GM19328 (cell line): ENCODE measurements around the gene AFF3.

Experiments
- ATAC-seq: cut with Tn5 transposase; IDR thresholded peaks from one replicate; pipeline ENCODE4 v1.9.1; 2021; ENCODE audit warnings: mild to moderate bottlenecking, moderate library complexity; ENCODE audit not compliant: unreplicated experiment

AFF3 gene

DNA sequence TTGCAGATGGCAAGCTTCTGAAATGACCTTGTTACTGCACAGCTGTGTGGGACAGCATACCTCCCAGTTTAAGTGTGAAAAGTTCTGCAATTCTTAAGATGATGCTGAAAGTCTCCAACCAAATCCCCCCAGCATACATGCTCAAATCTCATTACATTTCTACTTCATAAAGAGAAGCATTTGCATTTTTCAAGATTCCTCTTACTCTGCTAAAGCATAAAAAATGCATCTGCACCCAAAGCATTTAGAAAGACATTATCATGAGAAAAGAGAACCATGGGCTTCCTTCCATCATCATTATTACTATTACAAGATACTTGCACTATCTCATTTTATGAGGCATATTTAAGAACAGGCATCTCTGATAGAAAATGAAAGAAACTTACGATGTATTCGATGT lies 415.7 kb downstream of the AFF3 start:
- ATAC-seq, result no peak

DNA sequence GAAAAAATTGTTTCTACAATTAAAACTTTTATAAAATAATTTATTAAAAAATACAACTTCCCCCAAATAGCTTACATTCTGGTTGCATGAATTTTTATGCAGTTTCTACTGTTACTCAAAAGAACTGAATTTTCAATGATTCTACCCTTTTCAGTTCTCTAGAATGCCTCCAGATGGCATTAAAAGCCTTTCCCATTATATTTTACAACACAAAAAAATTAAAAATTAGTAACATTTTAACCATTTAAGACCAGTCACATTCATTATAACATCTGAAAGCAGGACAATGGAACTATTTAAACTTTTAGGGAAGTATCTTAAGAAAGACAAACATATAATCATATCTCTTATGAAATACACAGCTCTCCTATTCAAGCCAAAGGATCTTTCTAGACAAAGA lies 416.6 kb downstream of the AFF3 start:
- no peak for ATAC-seq

DNA sequence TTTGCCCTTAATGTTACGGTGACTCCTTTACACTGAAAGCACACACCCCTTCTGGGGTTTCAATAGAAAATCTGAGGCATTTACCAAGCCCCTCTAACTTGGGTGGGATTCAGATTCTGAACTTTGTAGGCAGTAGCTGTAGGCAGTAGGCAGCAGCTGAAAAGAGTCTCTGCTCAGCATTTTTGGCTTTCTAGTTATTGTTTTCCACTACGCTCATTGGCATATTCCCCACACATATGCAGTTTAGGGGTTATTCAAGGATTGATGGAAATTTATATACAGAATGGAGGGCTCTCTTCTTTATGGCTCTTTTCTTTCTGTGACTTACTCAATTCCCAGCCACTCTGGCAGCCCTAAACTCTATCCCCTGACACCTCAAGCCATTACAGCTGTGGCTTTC lies 419.9 kb downstream of the AFF3 start:
- ATAC-seq, result no peak

DNA sequence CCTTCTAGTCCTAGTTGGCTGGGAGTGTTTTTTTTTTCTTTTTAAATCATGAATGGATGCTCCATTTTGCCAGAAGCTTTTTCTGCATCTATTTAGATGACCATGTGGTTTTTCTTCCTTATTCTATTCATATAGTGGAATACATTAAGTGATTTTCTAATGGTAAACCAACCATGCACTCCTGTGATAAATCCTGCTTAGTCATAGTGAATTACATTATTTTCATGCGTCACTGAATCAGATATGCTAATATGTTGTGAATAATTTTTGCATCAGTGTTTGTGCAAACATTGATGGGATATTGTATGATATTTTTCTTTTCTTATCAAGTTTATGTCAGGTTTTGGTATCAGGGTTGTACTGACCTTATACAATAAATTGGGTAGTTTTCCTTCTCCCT lies 423.3 kb downstream of the AFF3 start:
- ATAC-seq, result no peak

DNA sequence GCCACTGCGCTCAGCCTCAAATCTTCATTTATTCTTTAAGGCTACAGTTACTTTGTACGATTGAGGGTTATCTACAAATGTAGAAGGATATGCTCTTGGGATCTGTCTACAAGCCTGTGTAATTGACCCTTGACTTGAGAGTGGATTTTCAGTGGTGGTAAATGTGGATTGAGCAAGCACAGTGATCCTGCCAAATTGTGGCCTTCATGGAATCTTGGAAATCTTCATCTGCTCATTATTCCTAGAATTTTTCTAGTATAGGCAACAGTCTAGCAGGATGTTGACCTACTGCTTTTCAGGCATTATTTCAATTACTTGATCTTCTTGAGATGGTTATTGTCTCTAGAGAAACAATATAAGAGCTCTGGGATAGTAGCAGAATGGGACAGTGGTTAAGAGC lies 426.4 kb downstream of the AFF3 start:
- ATAC-seq, result no peak

DNA sequence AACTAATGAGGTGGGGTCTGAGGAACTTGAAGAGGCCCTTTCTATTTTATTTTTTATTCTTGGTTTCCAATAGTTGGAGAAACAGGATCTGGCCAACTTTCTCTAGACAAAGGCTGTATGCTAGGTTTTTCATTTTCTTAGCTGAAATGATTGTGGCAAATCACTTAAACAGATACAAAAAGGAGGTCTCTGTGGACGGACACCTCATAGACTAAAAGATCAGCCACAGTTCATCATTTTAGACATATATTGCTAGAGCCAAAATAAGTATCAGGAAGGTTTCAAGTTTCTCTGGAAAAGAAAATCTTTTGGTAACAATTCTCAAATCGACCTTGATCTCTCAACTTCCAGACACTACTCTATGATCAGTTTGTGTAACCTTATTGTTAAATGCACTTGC lies 428.0 kb downstream of the AFF3 start:
- ATAC-seq, result no peak

DNA sequence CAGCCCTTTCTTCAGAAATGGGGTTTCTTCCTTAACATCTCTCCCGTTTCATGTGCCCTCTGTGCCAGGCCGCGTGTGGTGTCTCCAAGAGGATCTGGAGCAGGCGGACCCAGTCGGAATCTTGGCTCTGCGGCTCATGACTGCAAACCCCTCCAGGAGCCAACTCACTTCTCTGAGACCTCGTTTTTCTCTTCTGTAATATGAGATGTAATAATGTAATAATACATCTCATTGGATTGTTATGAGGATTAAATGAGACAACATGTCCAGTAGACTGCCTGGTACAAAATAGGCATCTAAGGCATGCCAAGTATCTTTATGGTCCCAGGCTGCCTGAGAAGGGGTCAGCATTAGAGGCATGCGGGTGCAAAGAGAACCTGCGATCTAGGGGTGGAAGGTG lies 431.2 kb downstream of the AFF3 start:
- ATAC-seq, result no peak

DNA sequence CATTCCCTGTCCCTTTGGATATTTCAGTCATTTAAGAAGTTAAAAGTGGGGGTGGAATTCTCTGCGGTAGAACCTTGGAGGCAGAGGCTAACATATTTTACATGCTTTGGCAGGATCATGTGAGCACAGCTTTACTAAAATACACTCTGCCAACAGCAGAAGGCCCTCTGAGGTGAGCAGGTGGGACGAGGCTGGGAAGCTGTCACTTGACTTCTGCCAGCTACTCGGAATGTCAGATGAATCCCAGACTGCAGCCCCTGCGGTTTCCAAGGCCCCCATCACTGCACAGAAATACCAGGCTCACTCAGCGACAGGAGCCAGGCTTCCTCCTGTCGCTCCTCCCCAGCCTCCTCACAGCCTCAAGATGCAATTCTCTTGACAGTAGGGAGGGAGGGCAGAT lies 431.7 kb downstream of the AFF3 start:
- no peak for ATAC-seq

DNA sequence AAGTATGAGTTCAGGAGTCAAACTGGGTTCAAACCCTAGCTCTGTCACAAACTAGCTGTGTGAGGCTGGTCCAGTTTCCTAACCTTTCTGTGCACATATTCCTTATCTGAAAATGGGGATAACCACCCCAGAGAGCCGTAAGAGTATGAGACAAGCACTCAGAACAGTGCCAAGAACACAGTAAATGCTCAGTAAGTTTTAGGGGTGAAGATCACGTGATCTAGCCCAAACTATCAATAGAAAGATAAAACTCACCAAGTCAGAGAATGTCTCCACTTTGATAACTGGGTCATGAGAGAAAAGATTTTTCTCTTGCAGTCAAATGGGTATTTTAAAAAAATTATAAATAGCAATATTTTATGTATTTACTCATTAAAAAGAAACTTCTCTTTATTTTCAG lies 433.2 kb downstream of the AFF3 start:
- ATAC-seq, result no peak

DNA sequence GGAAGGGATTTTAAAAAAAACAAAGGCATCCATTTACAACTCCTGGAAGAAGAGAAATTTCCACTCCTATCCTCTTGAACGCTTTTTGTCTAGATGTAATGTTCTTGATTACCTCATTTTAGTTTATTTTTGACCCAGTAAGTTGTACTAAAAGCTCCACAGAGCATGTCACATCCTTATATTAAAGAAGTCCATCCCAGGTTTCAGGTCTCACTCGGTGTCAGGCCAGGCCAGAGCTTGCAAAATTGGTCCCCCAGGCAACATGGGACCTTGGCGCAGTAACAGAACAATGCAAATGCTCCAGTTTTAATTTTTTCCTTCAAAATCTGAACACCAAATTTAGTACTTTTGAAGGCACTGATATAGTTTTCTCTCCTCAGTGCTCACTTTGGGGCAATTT lies 434.2 kb downstream of the AFF3 start:
- no peak for ATAC-seq

DNA sequence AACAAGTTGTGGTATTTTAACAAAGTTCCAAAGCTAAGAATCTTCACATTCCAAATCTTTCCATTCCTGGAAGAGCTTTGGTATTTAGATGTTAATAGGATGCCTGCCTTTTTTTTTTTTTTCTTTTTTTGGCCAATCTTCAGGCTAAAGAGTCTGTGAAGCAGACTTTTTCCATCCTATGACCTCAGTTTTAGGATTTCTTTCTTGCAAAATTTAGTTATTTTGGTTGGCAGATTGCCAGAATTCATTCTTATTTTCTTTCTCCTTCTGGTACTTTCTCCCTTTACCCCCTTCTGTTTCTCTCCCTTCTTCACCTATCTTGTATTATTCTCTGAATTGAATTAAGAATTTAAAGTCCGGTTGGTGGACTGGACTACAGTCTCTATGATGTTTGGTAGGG lies 434.8 kb downstream of the AFF3 start:
- ATAC-seq, result no peak

DNA sequence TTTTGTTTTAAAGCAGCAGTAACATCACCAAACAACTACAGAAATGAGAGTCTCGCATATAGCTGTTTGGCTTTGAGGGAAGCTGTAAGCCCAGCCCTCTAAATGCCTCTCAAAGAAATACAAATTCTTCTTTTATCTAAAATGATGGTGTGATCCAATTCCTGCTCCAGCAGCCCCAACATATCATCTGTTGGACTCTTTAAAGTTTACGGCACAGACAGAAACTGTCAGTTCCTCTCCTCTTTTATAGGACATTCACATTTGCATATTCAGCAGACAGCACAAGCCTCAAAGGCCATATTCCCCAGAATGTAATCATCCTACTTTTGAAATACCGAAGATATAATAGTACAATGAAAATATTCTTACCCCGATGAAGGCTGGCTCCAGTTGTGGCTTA lies 435.7 kb downstream of the AFF3 start:
- ATAC-seq, result no peak

DNA sequence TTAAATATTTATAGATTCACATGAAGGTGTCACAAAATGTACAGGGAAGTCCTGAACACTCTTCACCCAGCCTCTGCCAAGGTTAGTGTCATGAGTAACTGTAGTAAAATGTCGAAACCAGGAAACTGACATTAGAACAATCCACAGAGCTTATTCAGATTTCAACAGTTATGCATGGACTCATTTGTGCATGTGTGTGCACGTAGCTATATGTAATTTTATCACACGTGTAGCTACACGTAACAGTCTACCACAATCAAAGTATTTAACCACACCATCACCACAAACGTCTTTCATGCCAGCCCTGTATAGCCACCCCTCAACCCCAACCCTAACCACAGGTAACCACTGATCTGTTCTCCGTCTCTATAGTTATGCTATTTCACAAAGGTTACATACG lies 440.9 kb downstream of the AFF3 start:
- no peak for ATAC-seq

DNA sequence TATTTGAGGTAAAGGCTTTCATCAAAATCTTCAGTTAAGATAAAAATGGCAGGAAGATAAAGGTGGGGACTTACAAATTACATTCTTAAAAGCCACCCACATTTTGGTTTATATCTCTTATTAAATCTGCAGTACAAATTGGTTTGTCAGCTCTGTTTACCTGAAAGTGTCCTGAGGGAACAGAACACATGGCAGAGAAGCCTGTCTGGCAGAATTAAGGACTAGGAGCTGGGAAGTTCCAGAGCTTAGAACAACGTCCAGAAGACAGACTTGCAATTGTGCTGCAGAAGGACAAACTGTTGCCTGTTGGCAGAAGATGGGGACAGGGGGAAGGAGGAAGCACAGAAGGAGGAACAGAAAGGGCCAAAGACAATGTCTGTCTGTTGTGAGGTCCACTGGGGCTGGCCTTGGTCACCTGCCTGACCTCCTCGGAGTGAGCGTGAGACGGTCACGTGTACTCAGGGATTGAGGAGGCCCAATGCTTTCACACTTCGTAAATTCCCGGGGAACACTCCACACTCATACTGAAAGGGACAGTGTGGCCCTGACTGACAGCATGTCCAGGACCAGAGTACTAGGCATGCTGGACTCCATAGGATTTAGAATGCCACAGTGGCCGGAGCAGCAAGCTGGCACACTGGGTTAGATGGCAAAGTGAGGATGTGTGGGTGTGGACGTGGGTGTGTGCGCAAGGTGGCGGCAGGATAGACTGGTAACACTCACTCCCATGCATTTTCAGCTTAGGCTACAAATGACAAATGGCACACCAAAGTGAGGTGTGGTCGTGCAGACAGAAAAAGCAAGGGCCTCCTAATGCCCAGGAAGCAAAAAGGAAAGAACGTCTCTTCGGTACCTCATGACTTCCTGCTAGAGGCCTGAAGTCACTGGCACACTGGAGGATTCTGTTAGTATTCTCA lies 441.6 kb downstream of the AFF3 start:
- ATAC-seq, result no peak

DNA sequence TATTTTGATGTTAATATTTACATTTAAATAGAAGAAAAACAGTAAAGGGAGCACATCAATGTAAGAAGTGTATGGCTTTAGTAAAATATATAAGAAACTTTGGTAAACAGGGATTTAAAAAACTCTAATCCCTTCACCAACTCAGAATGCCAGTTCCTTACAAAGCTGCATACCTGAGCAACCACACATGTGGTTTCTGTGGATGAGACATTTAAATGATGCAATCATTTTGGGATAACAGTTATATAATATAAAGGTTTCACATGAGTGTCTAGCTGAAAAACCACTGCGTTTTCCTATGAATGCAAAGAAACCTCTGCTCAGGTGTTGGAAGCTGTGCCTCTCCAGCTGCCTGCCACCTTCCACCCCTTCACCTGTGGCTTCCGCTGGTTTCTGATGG lies 443.5 kb downstream of the AFF3 start:
- ATAC-seq, result no peak

DNA sequence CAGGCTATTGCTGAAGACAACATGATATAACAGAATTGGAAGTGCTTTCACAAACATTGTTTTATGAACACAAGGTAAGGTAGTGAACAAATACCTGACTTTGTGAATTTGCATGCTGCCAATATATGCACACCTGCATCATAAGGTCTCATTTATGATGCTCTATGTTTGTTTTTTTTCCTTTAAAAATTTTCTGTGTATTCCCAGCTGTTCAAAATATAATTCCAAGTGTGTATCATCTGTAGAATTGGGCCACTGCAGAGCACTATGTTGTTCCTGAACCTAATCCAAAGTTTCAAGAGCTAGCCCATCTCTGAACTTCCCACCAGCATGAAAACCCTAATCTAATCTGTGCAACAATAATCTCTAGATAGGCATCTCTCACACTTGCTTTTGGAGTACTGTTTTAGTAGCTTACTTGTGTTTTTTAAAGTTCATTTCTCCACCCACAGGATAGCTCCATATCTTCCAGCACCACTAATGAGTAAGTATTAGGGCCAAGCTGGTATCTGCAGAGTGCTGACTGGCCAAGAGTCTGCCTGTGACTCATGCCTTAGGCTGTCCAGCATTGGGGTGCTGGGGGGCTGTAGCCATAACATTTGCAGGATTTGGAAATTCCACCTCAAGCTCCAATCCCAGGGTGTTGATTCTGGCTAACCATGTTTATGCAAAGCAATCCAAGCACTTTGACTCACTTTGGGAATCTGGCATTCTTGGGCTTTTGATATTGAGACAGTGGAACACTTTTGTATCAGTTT lies 444.4 kb downstream of the AFF3 start:
- ATAC-seq, result no peak

DNA sequence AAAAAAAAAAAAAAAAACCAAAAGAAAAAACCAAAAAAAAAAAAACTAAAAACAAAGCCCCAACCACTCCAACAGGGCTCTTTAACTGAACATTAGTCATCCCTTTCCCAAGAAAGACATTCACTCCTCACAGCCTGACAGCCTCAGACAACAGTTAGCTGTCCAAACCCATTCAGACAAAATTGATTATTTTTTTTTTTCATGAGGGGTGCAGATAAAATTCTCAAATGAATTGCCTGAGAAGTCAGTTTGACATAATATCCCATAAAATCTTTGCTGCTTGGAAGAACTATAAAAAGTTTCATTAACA lies 446.5 kb downstream of the AFF3 start:
- ATAC-seq, result no peak

DNA sequence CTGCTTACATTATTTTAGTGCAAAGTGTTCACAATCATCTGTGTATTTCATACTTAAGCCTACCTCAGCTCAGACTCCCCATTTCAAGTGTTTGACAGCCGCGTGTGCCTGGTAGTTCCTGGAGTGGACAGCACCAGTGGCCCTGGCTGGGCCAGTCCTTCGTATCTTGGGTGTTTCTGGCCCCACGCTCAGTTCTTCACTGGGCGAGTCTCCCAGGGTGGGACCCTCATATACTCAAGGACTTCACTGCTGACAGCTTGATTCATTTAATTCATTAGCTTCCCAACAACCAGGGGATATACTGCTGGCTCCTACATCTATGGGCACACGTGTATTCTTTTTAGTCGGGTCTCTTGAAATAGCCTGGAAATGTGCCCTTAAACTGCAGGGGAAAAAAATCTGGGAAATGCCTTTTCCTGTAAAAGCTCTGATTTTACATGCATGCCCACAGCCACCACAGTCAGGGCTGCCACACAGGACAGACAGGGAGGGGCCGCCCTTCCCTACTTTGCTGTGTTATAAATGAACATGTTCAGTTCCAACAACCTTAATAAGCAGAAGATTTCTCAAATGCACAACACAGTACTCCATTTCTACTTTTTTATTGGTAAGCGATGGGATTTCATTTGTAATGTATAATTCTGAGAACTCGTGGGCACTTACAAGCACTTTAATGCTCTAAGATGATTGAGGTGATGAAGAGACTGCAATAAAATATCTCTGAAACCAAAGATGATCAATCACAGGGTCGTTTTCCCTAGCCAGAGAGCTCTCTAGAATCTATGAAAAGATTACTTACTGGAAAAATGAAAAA lies 447.1 kb downstream of the AFF3 start:
- no peak for ATAC-seq

DNA sequence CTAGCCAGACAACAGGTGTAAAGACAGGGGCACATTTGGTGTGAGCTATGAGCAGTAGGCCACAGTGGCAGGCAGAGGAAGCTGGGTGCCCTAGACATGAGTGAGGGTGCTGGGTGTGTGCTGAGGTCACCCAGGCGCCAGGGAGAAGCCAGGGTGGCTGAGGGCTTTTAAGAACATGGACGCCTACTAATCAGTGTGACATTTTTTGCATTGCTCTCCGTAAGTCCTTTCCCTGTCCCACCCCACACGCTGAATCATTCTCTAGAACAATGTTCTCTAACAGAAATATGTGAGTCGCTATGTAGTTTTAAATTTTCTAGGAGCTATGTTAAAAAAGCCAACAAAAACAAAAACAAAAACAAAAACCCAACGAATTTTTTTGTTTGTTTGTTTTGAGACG lies 448.1 kb downstream of the AFF3 start:
- ATAC-seq, result no peak

DNA sequence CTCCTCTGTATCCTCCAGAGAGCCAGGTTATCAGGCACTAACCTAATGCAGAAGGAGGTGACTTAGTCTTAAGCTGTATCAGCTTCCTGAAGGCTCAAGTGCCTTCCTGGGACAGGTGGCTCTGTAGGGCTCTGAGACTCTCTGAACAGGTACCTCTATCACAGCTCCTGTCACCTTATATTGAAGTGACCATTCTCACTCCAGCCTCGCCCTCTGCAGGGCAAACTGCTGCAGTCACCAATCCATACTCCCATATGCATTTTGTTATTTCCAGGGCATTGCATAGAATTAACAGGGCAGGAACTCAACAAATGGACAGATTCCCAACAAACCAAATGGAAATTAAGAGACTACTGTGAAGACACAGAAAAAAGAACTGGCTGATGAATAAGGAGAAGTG lies 449.6 kb downstream of the AFF3 start:
- no peak for ATAC-seq

DNA sequence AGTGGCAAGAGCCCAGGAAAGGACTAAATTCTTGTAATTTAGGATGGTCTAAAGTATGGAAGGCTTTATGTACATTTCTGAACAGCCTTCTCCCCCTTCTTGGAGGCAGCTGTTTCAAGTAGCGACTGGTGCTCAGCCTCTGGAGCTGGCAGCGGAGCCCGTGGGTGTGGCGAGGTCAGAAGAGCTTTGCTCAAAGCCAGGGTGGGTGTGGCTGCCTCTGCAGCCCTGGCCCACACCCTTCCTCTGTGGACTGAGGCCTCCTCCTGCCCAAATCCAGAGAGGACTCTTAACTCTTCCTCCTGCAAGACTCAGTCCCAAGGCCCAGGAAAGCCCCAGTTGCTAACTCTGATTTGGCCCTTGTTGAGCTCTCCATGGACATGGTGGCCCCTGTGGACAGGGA lies 450.5 kb downstream of the AFF3 start:
- ATAC-seq, result no peak
